Tibial artery (tissue), 4 donors: ENCODE data around the gene FSTL4.

ENCODE experiments used
- DNase-seq, 2 donors: peaks; one replicate each; pipeline ENCODE4 v3.0.0-alpha.2; 2019
- H3K27ac ChIP-seq, 2 donors: fragments of 200-600 bp; sonication (generic) in 1 of 2; 1 replicate in 1 of 2; 2 replicates in 1 of 2; pipeline ENCODE4 v1.5.1; 2018 to 2019; ENCODE audit warnings: mild to moderate bottlenecking in 1 of 2
- H3K27me3 ChIP-seq, 2 donors: fragments of 200-600 bp; sonication (generic) in 1 of 2; one replicate each; pipeline versions ENCODE4 v1.5.1 to v1.6.0; 2016 to 2019
- H3K36me3 ChIP-seq, 3 donors: fragments of 200-600 bp; sonication (generic) in 2 of 3; one replicate each; pipeline ENCODE4 v1.5.1; 2016 to 2019; ENCODE audit warnings: mild to moderate bottlenecking in 2 of 3
- H3K4me1 ChIP-seq, 4 donors: fragments of 200-600 bp; sonication (generic) in 2 of 4; 1 replicate in 3 of 4; 2 replicates in 1 of 4; pipeline ENCODE4 v1.5.1; 2016 to 2019
- H3K4me3 ChIP-seq, 2 donors: fragments of 200-600 bp; sonication (generic) in 1 of 2; 1 replicate in 1 of 2; 2 replicates in 1 of 2; pipeline ENCODE4 v1.5.1; 2018 to 2019; ENCODE audit warnings: mild to moderate bottlenecking in 2 of 2
- H3K9me3 ChIP-seq, 3 donors: fragments of 200-600 bp; sonication (generic) in 1 of 3; one replicate each; pipeline ENCODE4 v1.5.1; 2016 to 2019
- CTCF ChIP-seq, 2 experiments: fragments of 200-600 bp in 1 of 2; fragments of 450-650 bp in 1 of 2; IDR thresholded peaks; one replicate each; pipeline ENCODE4 v1.5.1; 2017 to 2019; ENCODE audit warnings: antibody characterized with exemption in 2 of 2, mild to moderate bottlenecking in 1 of 2, moderate library complexity in 1 of 2
- intact Hi-C: fragments of 100-400 bp; cut with DNase I; formaldehyde crosslinking; loops from one replicate; pipeline ENCODE4 v1.15.0; 2023; ENCODE audit warnings: low total_unique reads

Gene FSTL4

GRCh38 chr5:133246053-133246370 is 366.3 kb downstream of the FSTL4 start:
- Histone ChIP-seq H3K9me3 (no peaks in the 10 kb centered on the region), H3K4me3 (no peak overlapping the region), H3K36me3 (no peaks in the 10 kb centered on the region), H3K27me3 (no peaks in the 10 kb centered on the region), H3K4me1 (no peaks in the 10 kb centered on the region), H3K27ac (no peak overlapping the region)
- DNase-seq: no peak
- no peak for TF ChIP-seq CTCF (IDR thresholded peaks at IDR 0.05)
- intact Hi-C loops: loop anchor here (10.0 kb wide), 1 partner anchor 131 kb away; no protein-coding TSS in a partner anchor

- Histone ChIP-seq H3K9me3 (no peaks in the 10 kb centered on the region), H3K4me1 (no peaks in the 10 kb centered on the region), H3K36me3 (no peaks in the 10 kb centered on the region), H3K4me3 (no peak overlapping the region), H3K27ac (no peak overlapping the region), H3K27me3 (no peaks in the 10 kb centered on the region)
- TF ChIP-seq CTCF (IDR thresholded peaks at IDR 0.05): no peak
- intact Hi-C loops: loop anchor here (10.0 kb wide), 1 partner anchor 131 kb away; no protein-coding TSS in a partner anchor
- no peak for DNase-seq
Observed at GRCh38 chr5:133245191-133246052, 366.9 kb downstream of the FSTL4 start.

- H3K4me3 ChIP-seq: no peak overlapping the region
- no peak for DNase-seq
- H3K36me3 ChIP-seq: no peaks in the 10 kb centered on the region
- no peaks in the 10 kb centered on the region for H3K27me3 ChIP-seq
- H3K9me3 ChIP-seq: no peaks in the 10 kb centered on the region
- H3K27ac ChIP-seq: no peak overlapping the region
- no peak for TF ChIP-seq CTCF (IDR thresholded peaks at IDR 0.05)
- no peaks in the 10 kb centered on the region for H3K4me1 ChIP-seq
- intact Hi-C loops: loop anchor here (10.0 kb wide), 1 partner anchor 129 kb away; no protein-coding TSS in a partner anchor
Observed at GRCh38 chr5:133244242-133244641, 368.1 kb downstream of the FSTL4 start.

GRCh38 chr5:133243196-133243595 is 369.1 kb downstream of the FSTL4 start:
- H3K36me3 ChIP-seq: no peaks in the 10 kb centered on the region
- H3K4me3 ChIP-seq: no peak overlapping the region
- DNase-seq: no peak
- no peak for TF ChIP-seq CTCF (IDR thresholded peaks at IDR 0.05)
- no peak overlapping the region for H3K27ac ChIP-seq
- no peaks in the 10 kb centered on the region for H3K9me3 ChIP-seq
- H3K4me1 ChIP-seq: no peaks in the 10 kb centered on the region
- H3K27me3 ChIP-seq: no peaks in the 10 kb centered on the region
- intact Hi-C loops: loop anchor here (10.0 kb wide), 1 partner anchor 128 kb away; no protein-coding TSS in a partner anchor

- intact Hi-C loops: loop anchor here (10.0 kb wide), 1 partner anchor 128 kb away; no protein-coding TSS in a partner anchor
- no peaks in the 10 kb centered on the region for H3K36me3 ChIP-seq
- no peaks in the 10 kb centered on the region for H3K9me3 ChIP-seq
- TF ChIP-seq CTCF (IDR thresholded peaks at IDR 0.05): no peak
- H3K4me1 ChIP-seq: no peaks in the 10 kb centered on the region
- H3K27ac ChIP-seq: no peak overlapping the region
- no peak overlapping the region for H3K4me3 ChIP-seq
- DNase-seq: no peak
- H3K27me3 ChIP-seq: no peaks in the 10 kb centered on the region
Observed at GRCh38 chr5:133242221-133242835, 370.0 kb downstream of the FSTL4 start.
